H1 (cell line): ENCODE measurements around the gene SLAMF6. TPM values are rescaled to one million over a fixed set of nuclear protein-coding genes. Genes with fewer than 3 reads are reported as not detected.

Experiments used
- ASH2L ChIP-seq: fragments of 200-600, 300-600 bp; sonication (generic); IDR thresholded peaks from one replicate; pipeline ENCODE4 v1.7.1; 2017; ENCODE audit warnings: low read length
- CBX8 ChIP-seq: fragments of 300-800, 300-1000 bp; sonication (generic); IDR thresholded peaks from 2 replicates; pipeline ENCODE4 v1.7.1; 2016; ENCODE audit warnings: low read depth, low read length, borderline replicate concordance
- CHD7 ChIP-seq: fragments of 300-600 bp; sonication (generic); IDR thresholded peaks from 2 replicates; pipeline ENCODE4 v1.7.1; 2012; ENCODE audit warnings: low read length, moderate library complexity, mild to moderate bottlenecking, inconsistent platforms; ENCODE audit not compliant: insufficient replicate concordance
- EP300 ChIP-seq, 2 experiments: IDR thresholded peaks; 1 replicate in 1 of 2; 2 replicates in 1 of 2; pipeline ENCODE4 v1.6.1; 2011 to 2012; ENCODE audit warnings: low read depth in 2 of 2, low read length in 2 of 2, mild to moderate bottlenecking in 2 of 2, borderline replicate concordance in 1 of 2, inconsistent platforms in 1 of 2, moderate library complexity in 1 of 2
- GTF2F1 ChIP-seq: IDR thresholded peaks from 2 replicates; pipeline ENCODE4 v1.6.1; 2012; ENCODE audit warnings: low read depth, low read length, improper control_type of control experiment, borderline replicate concordance
- JUND ChIP-seq: IDR thresholded peaks from 2 replicates; pipeline ENCODE4 v1.6.1; 2011; ENCODE audit warnings: mild to moderate bottlenecking, improper control_type of control experiment, low read length
- TAF7 ChIP-seq: optimal IDR thresholded peaks from 2 replicates; pipeline ENCODE3; 2011; ENCODE audit warnings: low read depth, mild to moderate bottlenecking, inconsistent platforms, low read length, moderate library complexity, borderline replicate concordance
- polyA plus RNA-seq, 7 experiments: library from polyadenylated mRNA; depleted of rRNA in 3 of 7; stranded (reverse) in 5 of 7; unstranded in 2 of 7; fragments of >200 nt in 5 of 7; fragments of 200-250 nt in 2 of 7; gene quantifications; 1 replicate in 5 of 7; 2 replicates in 1 of 7; 4 replicates in 1 of 7; pipeline versions ENCODE4 v1.2.1 to v1.2.3, GENCODE V29; 2011 to 2013; ENCODE audit warnings: missing spikeins in 2 of 7, mixed read lengths in 2 of 7
- total RNA-seq: library from RNA; stranded (reverse); fragmentation: NEBNext Ultra II Directional; extraction: Animal tissue kit (Norgen Biotek cat#: 25700); gene quantifications from 2 replicates; pipeline ENCODE4 v1.2.1, GENCODE V29; 2021

The SLAMF6 gene
- total and polyA plus RNA-seq, 2 of the 8 experiments (the other 6 are each of a cell fraction or from before 2014, with no cell fraction given), result not detected

DNA sequence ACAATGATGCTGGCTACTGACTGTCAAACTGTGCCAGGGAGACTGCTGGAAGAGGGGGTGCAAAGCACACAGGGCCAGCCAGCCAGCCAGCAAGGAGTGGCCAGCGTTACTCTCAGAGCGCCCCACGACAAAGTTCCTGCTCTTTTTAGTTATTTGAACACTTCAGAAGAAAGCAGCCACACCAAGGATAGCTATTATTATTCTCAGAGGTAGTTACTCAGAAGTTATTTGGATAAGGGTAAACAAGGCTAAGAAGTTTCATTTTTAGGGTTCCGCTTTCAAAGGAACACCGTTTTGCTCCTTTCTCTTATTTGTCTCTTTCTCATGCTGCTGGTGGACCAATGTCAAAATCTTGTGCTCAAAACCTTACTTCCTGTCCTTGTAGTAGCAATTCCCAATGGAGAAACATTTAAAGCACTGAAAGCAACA, 62.8 kb downstream of the SLAMF6 start (continued):
- TF ChIP-seq CHD7 (no peak), GTF2F1 (no peak), TAF7 (no peak), JUND (no peak), CBX8 (no peak), EP300 (IDR thresholded peaks at IDR 0.05; ENCODE audit: borderline replicate concordance in 1 of 2, low read depth in 2 of 2, low read length in 2 of 2) (no peak), ASH2L (no peak)
